AG04449 (cell line): ENCODE results near the gene MSMO1.

ENCODE experiments used
- CTCF ChIA-PET: fragments of 350-600 bp; formaldehyde crosslinking; extraction: SDS; loops from one replicate; lab custom pipeline; 2021; ENCODE audit warnings: antibody characterized with exemption; lab: Yijun Ruan, JAX
- POLR2A ChIA-PET: fragments of 400-600, 350-600 bp; formaldehyde crosslinking; extraction: SDS; loops from one replicate; lab custom pipeline; 2020; ENCODE audit warnings: antibody characterized with exemption, inconsistent platforms; lab: Yijun Ruan, JAX
- DNase-seq: peaks from one replicate; pipeline ENCODE4 v3.0.0-alpha.2; 2010; ENCODE audit warnings: low read depth, low spot score
- H3K4me3 ChIP-seq: 2 replicates; pipeline ENCODE4 v1.5.1; 2011; ENCODE audit warnings: low read depth, mild to moderate bottlenecking, control low read depth, low read length
- CTCF ChIP-seq: IDR thresholded peaks from one replicate; pipeline ENCODE4 v1.5.1; 2011; ENCODE audit warnings: mild to moderate bottlenecking, moderate library complexity, low read length, control low read depth, inconsistent platforms; ENCODE audit not compliant: insufficient read depth; ENCODE audit errors: missing control alignments

The MSMO1 gene

GRCh38 chr4:165293061-165293460, 34.4 kb upstream of the MSMO1 start:
- ChIA-PET POLR2A (no interaction called here), CTCF (no interaction called here)
- no peak for DNase-seq
- H3K4me3 ChIP-seq = no peak overlapping the region
- no peak for TF ChIP-seq CTCF

GRCh38 chr4:165293927-165294649, 33.4 kb upstream of the MSMO1 start:
- ChIA-PET POLR2A (no interaction called here), CTCF (no interaction called here)
- TF ChIP-seq CTCF = no peak
- DNase-seq = no peak
- H3K4me3 ChIP-seq = no peak overlapping the region

GRCh38 chr4:165294907-165295306, 32.6 kb upstream of the MSMO1 start:
- TF ChIP-seq CTCF = no peak
- POLR2A ChIA-PET = no interaction called here
- no peak for DNase-seq
- CTCF ChIA-PET = no interaction called here
- H3K4me3 ChIP-seq = no peak overlapping the region

GRCh38 chr4:165297626-165298025, 29.8 kb upstream of the MSMO1 start:
- ChIA-PET POLR2A (no interaction called here), CTCF (no interaction called here)
- H3K4me3 ChIP-seq = no peak overlapping the region
- DNase-seq = no peak
- TF ChIP-seq CTCF = no peak

- ChIA-PET CTCF (interaction anchor here (1.0 kb wide), 1 partner anchor 55 kb away, joined by 3 read pairs; no protein-coding TSS in a partner anchor), POLR2A (no interaction called here)
- no peak for TF ChIP-seq CTCF
- DNase-seq = no peak
- no peak overlapping the region for H3K4me3 ChIP-seq
These were observed 27.9 kb upstream of the MSMO1 start for GRCh38 chr4:165299399-165300060.

- no peak for DNase-seq
- ChIA-PET POLR2A (no interaction called here), CTCF (interaction anchor here (1.4 kb wide), 1 partner anchor 170 kb away, joined by 4 read pairs; no protein-coding TSS in a partner anchor)
- no peak overlapping the region for H3K4me3 ChIP-seq
- no peak for TF ChIP-seq CTCF
These were observed 25.6 kb upstream of the MSMO1 start for GRCh38 chr4:165301833-165302232.
